Tibial artery (tissue), 4 donors: Measurements from ENCODE around the gene ZC3H7B.

Source experiments
- DNase-seq, 2 donors: peaks; one replicate each; pipeline ENCODE4 v3.0.0-alpha.2; 2019
- H3K27ac ChIP-seq, 2 donors: fragments of 200-600 bp; sonication (generic) in 1 of 2; 1 replicate in 1 of 2; 2 replicates in 1 of 2; pipeline ENCODE4 v1.5.1; 2018 to 2019; ENCODE audit warnings: mild to moderate bottlenecking in 1 of 2
- H3K27me3 ChIP-seq, 2 donors: fragments of 200-600 bp; sonication (generic) in 1 of 2; one replicate each; pipeline versions ENCODE4 v1.5.1 to v1.6.0; 2016 to 2019
- H3K36me3 ChIP-seq, 3 donors: fragments of 200-600 bp; sonication (generic) in 2 of 3; one replicate each; pipeline ENCODE4 v1.5.1; 2016 to 2019; ENCODE audit warnings: mild to moderate bottlenecking in 2 of 3
- H3K4me1 ChIP-seq, 4 donors: fragments of 200-600 bp; sonication (generic) in 2 of 4; 1 replicate in 3 of 4; 2 replicates in 1 of 4; pipeline ENCODE4 v1.5.1; 2016 to 2019
- H3K4me3 ChIP-seq, 2 donors: fragments of 200-600 bp; sonication (generic) in 1 of 2; 1 replicate in 1 of 2; 2 replicates in 1 of 2; pipeline ENCODE4 v1.5.1; 2018 to 2019; ENCODE audit warnings: mild to moderate bottlenecking in 2 of 2
- H3K9me3 ChIP-seq, 3 donors: fragments of 200-600 bp; sonication (generic) in 1 of 3; one replicate each; pipeline ENCODE4 v1.5.1; 2016 to 2019
- intact Hi-C: fragments of 100-400 bp; cut with DNase I; formaldehyde crosslinking; loops from one replicate; pipeline ENCODE4 v1.15.0; 2023; ENCODE audit warnings: low total_unique reads
- TF ChIP-seq, protein P1 (sequence below), 2 experiments: fragments of 200-600 bp in 1 of 2; fragments of 450-650 bp in 1 of 2; IDR thresholded peaks; one replicate each; pipeline ENCODE4 v1.5.1; 2017 to 2019; ENCODE audit warnings: antibody characterized with exemption in 2 of 2, mild to moderate bottlenecking in 1 of 2, moderate library complexity in 1 of 2

Gene ZC3H7B

DNA sequence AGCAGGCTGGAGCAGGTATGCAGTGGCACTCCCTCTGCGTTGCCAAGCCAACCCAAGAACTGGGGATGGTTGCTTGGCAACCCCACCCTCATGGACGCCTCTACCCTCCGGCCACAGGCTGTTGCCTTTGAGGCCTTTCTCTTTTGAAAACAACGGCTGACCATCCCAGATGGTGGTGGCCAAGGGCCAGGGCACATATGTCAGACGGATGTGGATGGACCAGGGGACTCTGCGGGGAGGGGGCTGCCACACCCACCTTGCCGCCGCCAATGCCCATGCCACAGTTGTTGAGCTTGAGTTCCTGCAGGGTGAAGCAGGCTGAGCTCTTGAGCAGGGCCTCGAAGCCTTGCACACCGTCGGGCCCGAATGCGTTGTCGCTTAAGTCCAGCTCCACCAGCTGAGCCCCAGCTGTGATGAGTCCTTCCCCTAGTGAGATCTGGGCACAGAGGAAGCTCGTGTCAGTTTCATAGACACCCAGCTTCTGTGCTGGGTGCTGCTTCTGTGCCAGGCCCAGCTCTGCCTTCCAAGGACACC, 36.9 kb upstream of the ZC3H7B start:
- H3K9me3 ChIP-seq: no peaks in the 10 kb centered on the region
- H3K27me3 ChIP-seq: no peaks in the 10 kb centered on the region
- H3K4me3 ChIP-seq: no peak overlapping the region
- TF ChIP-seq, protein P1, sequence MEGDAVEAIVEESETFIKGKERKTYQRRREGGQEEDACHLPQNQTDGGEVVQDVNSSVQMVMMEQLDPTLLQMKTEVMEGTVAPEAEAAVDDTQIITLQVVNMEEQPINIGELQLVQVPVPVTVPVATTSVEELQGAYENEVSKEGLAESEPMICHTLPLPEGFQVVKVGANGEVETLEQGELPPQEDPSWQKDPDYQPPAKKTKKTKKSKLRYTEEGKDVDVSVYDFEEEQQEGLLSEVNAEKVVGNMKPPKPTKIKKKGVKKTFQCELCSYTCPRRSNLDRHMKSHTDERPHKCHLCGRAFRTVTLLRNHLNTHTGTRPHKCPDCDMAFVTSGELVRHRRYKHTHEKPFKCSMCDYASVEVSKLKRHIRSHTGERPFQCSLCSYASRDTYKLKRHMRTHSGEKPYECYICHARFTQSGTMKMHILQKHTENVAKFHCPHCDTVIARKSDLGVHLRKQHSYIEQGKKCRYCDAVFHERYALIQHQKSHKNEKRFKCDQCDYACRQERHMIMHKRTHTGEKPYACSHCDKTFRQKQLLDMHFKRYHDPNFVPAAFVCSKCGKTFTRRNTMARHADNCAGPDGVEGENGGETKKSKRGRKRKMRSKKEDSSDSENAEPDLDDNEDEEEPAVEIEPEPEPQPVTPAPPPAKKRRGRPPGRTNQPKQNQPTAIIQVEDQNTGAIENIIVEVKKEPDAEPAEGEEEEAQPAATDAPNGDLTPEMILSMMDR (IDR thresholded peaks at IDR 0.05): no peak
- no peak overlapping the region for H3K27ac ChIP-seq
- H3K4me1 ChIP-seq: no peaks in the 10 kb centered on the region
- intact Hi-C loops: no loop called here
- H3K36me3 ChIP-seq: peaks cover 74 to 96% (median 81%) of the 10 kb centered on the region in 3 donors
- DNase-seq: no peak

DNA sequence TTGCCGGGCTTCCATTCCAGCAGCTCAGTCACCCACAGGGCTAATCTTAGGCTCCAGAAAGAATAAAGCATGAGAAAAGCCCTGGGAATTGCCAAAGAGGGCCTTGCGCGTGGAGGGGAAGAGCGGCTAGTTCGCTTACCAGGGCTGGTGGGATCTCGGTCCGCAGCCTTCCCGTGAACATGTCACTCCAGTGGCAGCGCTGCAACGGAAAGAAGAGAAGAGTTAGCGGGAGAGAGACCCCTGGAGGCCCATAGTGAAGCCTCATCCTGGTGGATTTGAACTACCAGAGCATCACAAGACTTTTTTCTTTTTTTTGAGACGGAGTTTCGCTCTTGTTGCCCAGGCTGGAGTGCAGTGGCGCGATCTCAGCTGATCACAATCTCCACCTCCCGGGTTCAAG, 33.4 kb upstream of the ZC3H7B start:
- Histone ChIP-seq H3K4me1 (peaks cover 0 to 5% (median 0%) of the 10 kb centered on the region in 4 donors), H3K27me3 (no peaks in the 10 kb centered on the region), H3K36me3 (peaks cover 48 to 95% (median 82%) of the 10 kb centered on the region in 3 donors), H3K4me3 (no peak overlapping the region), H3K27ac (no peak overlapping the region), H3K9me3 (no peaks in the 10 kb centered on the region)
- TF ChIP-seq, protein P1 (IDR thresholded peaks at IDR 0.05): no peak
- intact Hi-C loops: no loop called here
- no peak for DNase-seq

DNA sequence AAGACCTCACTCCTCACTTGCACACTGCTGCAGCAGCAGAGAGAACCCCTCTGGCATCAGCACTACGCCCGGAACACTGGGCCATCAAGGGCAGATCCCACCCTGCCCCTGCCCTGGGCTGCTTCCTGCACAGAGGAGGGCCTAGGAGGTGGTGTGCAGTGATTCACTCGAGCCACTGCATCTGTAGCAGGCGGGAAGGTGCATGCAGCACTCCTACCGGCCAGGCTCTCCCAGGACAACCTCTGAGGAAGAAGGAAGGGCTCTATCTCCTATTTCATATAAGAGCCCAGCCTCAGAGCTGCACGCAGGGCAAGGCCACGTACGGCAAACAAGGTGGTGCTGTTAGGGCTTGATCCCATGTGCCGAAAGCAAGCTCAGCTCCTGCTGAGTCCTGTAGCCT, 29.5 kb upstream of the ZC3H7B start:
- Histone ChIP-seq H3K4me3 (no peak overlapping the region), H3K4me1 (peaks cover 0 to 5% (median 0%) of the 10 kb centered on the region in 4 donors), H3K27me3 (no peaks in the 10 kb centered on the region), H3K27ac (no peak overlapping the region), H3K9me3 (no peaks in the 10 kb centered on the region), H3K36me3 (peaks cover 50 to 95% (median 91%) of the 10 kb centered on the region in 3 donors)
- DNase-seq: no peak
- TF ChIP-seq, protein P1 (IDR thresholded peaks at IDR 0.05): no peak
- intact Hi-C loops: no loop called here

DNA sequence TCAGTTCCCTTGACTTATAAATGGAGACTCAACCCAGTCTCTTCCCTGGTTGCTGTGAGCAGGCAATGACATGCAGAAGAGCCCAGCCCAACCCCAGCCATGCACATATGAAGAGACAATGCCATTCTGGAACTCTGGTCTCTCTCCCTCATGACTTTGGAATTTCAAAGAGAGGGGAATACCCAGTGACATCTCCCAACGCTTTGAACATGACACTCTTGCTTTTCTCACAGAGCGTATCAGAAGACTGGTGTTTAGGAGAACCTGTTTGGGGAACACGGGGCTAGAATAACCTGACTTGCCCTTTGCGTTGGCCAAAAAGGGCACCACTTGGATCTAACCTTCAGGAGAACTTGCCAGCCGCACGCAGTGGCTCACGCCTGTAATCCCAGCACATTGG, 28.2 kb upstream of the ZC3H7B start:
- Histone ChIP-seq H3K4me1 (peaks cover 0 to 5% (median 0%) of the 10 kb centered on the region in 4 donors), H3K36me3 (peaks cover 41 to 93% (median 91%) of the 10 kb centered on the region in 3 donors), H3K4me3 (no peak overlapping the region), H3K27me3 (no peaks in the 10 kb centered on the region), H3K9me3 (no peaks in the 10 kb centered on the region), H3K27ac (no peak overlapping the region)
- TF ChIP-seq, protein P1 (IDR thresholded peaks at IDR 0.05): no peak
- intact Hi-C loops: no loop called here
- no peak for DNase-seq

DNA sequence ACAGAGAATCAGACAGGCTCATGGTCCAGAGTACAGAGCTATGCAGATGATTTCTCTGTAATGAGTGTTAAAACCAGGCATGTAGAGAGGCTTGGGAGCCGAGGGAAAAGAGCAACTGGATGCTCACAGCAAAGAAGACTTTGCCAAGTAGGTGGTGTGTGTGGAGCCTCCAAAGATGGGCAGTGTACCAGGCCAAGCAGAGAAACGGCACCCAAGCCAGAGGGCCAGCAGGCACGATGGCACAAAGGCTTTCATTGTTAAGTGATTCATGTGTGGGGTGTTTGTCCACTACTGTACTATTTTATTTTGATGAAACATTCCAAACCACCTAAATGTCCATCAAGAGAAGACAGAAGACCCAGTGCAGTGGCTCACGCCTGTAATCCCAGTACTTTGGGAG, 26.5 kb upstream of the ZC3H7B start:
- TF ChIP-seq, protein P1 (IDR thresholded peaks at IDR 0.05): no peak
- DNase-seq: no peak
- H3K36me3 ChIP-seq: peaks cover 45 to 93% (median 87%) of the 10 kb centered on the region in 3 donors

More for the DNA sequence above, 26.5 kb upstream of the ZC3H7B start:
- H3K4me3 ChIP-seq: no peak overlapping the region
- H3K4me1 ChIP-seq: peaks cover 0 to 5% (median 0%) of the 10 kb centered on the region in 4 donors
- intact Hi-C loops: no loop called here
- H3K27ac ChIP-seq: no peak overlapping the region
- H3K9me3 ChIP-seq: no peaks in the 10 kb centered on the region
- H3K27me3 ChIP-seq: no peaks in the 10 kb centered on the region
